Measurements from ENCODE around the gene WWC1.

GRCh38 chr5:168377525-168377924 lies 86.1 kb downstream of the WWC1 start:
- TF ChIP-seq CTCF (IDR thresholded peaks at IDR 0.05), result no peak
- no peak for TF ChIP-seq POLR2A (IDR thresholded peaks at IDR 0.05)

Data from adrenal gland (tissue), 5 donors.